Smooth muscle cell (in vitro differentiated cells): Measurements from ENCODE around the gene KYNU. TPM values are rescaled to one million over a fixed set of nuclear protein-coding genes. Genes with fewer than 3 reads are reported as not detected.

ENCODE experiments used
- DNase-seq: peaks from one replicate; lab custom pipeline; 2025; ENCODE audit not compliant: unreplicated experiment; lab: John Stamatoyannopoulos, UW
- H2AFZ ChIP-seq: fragments of 200-600 bp; sonication (generic); 2 replicates; pipeline ENCODE4 v1.6.0; 2016; ENCODE audit warnings: antibody characterized with exemption, low read depth, mild to moderate bottlenecking
- H3F3A ChIP-seq: fragments of 200-600 bp; sonication (generic); 2 replicates; pipeline ENCODE4 v1.6.0; 2017; ENCODE audit warnings: antibody characterized with exemption, low read depth
- H3K27ac ChIP-seq: fragments of 200-600 bp; sonication (generic); 2 replicates; pipeline ENCODE4 v1.5.1; 2016; ENCODE audit warnings: low read depth, mild to moderate bottlenecking
- H3K27me3 ChIP-seq: fragments of 200-600 bp; sonication (generic); 2 replicates; pipeline ENCODE4 v1.6.1; 2016; ENCODE audit warnings: low read depth, mild to moderate bottlenecking
- H3K36me3 ChIP-seq: fragments of 200-600 bp; sonication (generic); 2 replicates; pipeline ENCODE4 v1.5.1; 2016; ENCODE audit warnings: low read depth
- H3K4me1 ChIP-seq: fragments of 200-600 bp; sonication (generic); 2 replicates; pipeline ENCODE4 v1.5.1; 2016; ENCODE audit warnings: low read depth
- H3K4me2 ChIP-seq: fragments of 200-600 bp; sonication (generic); 2 replicates; pipeline ENCODE4 v1.6.0; 2016; ENCODE audit warnings: mild to moderate bottlenecking
- H3K4me3 ChIP-seq: fragments of 200-600 bp; sonication (generic); 2 replicates; pipeline ENCODE4 v1.5.1; 2016; ENCODE audit warnings: mild to moderate bottlenecking
- H3K79me2 ChIP-seq: fragments of 200-600 bp; sonication (generic); 2 replicates; pipeline ENCODE4 v1.6.0; 2016; ENCODE audit warnings: low read depth, mild to moderate bottlenecking
- H3K9ac ChIP-seq: fragments of 200-600 bp; sonication (generic); 2 replicates; pipeline ENCODE4 v1.6.0; 2016; ENCODE audit warnings: low read depth
- H3K9me3 ChIP-seq: fragments of 200-600 bp; sonication (generic); replicated peaks from 2 replicates; pipeline ENCODE4 v1.5.1; 2016; ENCODE audit warnings: low read depth
- H4K20me1 ChIP-seq: fragments of 200-600 bp; sonication (generic); 2 replicates; pipeline ENCODE4 v1.6.0; 2016; ENCODE audit warnings: low read depth
- WGBS: methylation state at CpG from one replicate; pipeline ENCODE4 v1.1.7; 2016; ENCODE audit warnings: low lambda C conversion rate; 5-methylcytosine and 5-hydroxymethylcytosine counted together
- polyA plus RNA-seq: library from polyadenylated mRNA; unstranded; fragments of >200 nt; fragmentation: Nextera tagmentation; extraction: Ambion mirVana; gene quantifications from 2 replicates; pipeline ENCODE4 v1.2.1, GENCODE V29; 2016
- total RNA-seq: library from RNA; depleted of rRNA; stranded (reverse); fragments of >200 nt; gene quantifications from 2 replicates; pipeline ENCODE4 v1.2.3, GENCODE V29; 2014
- TF ChIP-seq, protein P1 (sequence below): fragments of 200-600 bp; sonication (generic); IDR thresholded peaks from 2 replicates; pipeline ENCODE4 v1.5.1; 2017; ENCODE audit warnings: borderline replicate concordance, mild to moderate bottlenecking, antibody characterized with exemption; ENCODE audit not compliant: insufficient read depth, poor library complexity, severe bottlenecking

KYNU gene
- total and polyA plus RNA-seq, 2 experiments from 2014 or later: 5.7 to 16.0 TPM

DNA sequence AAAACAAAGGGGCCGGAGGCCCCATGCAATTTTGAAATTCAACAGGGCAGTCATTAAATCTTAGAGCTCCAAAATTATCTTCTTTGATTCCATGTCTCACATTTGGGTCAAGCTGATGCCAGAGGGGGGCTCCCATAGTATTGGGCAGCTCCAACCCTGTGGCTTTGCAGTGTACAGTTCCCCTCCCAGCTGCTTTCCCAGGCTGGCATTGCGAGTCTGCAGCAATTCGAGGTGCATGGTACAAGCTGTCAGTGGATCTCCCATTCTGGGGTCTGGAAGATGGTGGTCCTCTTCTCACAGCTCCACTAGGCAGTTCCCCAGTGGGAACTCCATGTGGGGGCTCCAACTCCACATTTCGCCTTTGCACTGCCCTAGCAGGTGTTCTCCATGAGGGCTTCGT lies 179.1 kb downstream of the KYNU start:
- WGBS: 95% methylated on average over 5 of the region's 5 CpGs
- H2AFZ ChIP-seq: no peak overlapping the region
- no peaks in the 10 kb centered on the region for H3K36me3 ChIP-seq
- H3K79me2 ChIP-seq: no peaks in the 10 kb centered on the region
- H3K27ac ChIP-seq: no peak overlapping the region
- no peak overlapping the region for H3K4me2 ChIP-seq
- H3K4me1 ChIP-seq: no peaks in the 10 kb centered on the region
- H3K9ac ChIP-seq: no peak overlapping the region
- no peaks in the 10 kb centered on the region for H3K9me3 ChIP-seq
- H3K4me3 ChIP-seq: no peak overlapping the region
- DNase-seq: no peak
- no peaks in the 10 kb centered on the region for H4K20me1 ChIP-seq
- no peaks in the 10 kb centered on the region for H3K27me3 ChIP-seq
- no peaks in the 10 kb centered on the region for H3F3A ChIP-seq
- TF ChIP-seq, protein P1, sequence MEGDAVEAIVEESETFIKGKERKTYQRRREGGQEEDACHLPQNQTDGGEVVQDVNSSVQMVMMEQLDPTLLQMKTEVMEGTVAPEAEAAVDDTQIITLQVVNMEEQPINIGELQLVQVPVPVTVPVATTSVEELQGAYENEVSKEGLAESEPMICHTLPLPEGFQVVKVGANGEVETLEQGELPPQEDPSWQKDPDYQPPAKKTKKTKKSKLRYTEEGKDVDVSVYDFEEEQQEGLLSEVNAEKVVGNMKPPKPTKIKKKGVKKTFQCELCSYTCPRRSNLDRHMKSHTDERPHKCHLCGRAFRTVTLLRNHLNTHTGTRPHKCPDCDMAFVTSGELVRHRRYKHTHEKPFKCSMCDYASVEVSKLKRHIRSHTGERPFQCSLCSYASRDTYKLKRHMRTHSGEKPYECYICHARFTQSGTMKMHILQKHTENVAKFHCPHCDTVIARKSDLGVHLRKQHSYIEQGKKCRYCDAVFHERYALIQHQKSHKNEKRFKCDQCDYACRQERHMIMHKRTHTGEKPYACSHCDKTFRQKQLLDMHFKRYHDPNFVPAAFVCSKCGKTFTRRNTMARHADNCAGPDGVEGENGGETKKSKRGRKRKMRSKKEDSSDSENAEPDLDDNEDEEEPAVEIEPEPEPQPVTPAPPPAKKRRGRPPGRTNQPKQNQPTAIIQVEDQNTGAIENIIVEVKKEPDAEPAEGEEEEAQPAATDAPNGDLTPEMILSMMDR: no peak

DNA sequence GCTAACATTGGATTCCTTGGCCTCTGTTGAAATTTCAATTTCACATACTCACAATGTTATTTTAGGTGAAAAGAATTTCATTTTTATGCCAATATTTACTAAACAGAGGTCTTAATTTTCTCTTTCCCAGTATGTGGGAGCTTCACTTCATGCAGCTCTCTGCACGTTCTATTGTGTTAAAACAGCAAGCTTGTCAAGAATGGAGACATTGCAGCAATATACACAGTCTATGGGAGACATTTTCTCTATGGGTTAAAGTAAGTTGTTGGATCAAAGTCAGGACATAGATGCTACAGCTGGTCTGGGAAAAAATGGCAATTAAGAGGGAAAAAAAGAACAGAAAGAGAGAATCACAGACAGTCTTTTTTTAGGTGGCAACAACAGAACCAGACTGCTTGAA lies 181.4 kb downstream of the KYNU start:
- TF ChIP-seq, protein P1: no peak
- no peak overlapping the region for H2AFZ ChIP-seq
- DNase-seq: no peak
- no peaks in the 10 kb centered on the region for H3K27me3 ChIP-seq
- H3K4me1 ChIP-seq: no peaks in the 10 kb centered on the region
- H3K79me2 ChIP-seq: no peaks in the 10 kb centered on the region
- H3K36me3 ChIP-seq: no peaks in the 10 kb centered on the region
- H3K4me2 ChIP-seq: no peak overlapping the region
- H3K9me3 ChIP-seq: no peaks in the 10 kb centered on the region
- H3K4me3 ChIP-seq: no peak overlapping the region
- no peak overlapping the region for H3K9ac ChIP-seq
- 76% methylated on average over 1 of the region's 1 CpG for WGBS
- H3K27ac ChIP-seq: no peak overlapping the region
- no peaks in the 10 kb centered on the region for H3F3A ChIP-seq
- H4K20me1 ChIP-seq: no peaks in the 10 kb centered on the region

DNA sequence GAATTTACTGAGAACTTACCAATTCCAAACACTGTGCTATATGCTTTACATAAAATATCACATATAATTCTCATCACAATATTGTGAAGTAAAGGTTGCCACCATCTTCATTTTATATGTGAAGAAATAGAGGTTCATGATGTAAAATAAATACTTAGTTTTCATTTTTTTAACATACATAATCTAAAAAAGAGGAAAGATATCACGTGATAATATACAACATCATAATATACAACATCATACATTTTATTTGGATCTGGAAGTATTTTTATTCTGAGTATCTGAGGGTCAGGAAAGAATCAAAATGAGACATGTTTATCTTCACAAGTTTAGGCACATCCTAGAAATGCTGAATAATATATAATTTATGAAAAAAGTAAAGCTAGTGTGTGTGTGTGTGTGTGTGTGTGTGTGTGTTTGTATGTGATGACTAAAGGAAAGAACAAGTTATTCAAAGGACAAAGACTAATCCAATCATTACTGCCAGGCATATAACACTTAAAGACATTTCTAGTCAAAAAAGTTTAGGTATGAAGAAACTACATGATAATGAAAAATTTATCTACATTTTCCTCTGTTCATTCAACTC lies 186.2 kb downstream of the KYNU start:
- TF ChIP-seq, protein P1: no peak
- WGBS: 90% methylated on average over 1 of the region's 1 CpG
- Histone ChIP-seq H3F3A (no peaks in the 10 kb centered on the region), H3K9me3 (peaks cover 3% of the 10 kb centered on the region), H3K36me3 (no peaks in the 10 kb centered on the region), H4K20me1 (no peaks in the 10 kb centered on the region), H3K4me2 (no peak overlapping the region), H3K27me3 (no peaks in the 10 kb centered on the region), H3K27ac (no peak overlapping the region), H3K4me1 (no peaks in the 10 kb centered on the region), H2AFZ (no peak overlapping the region), H3K4me3 (no peak overlapping the region), H3K79me2 (no peaks in the 10 kb centered on the region), H3K9ac (no peak overlapping the region)
- DNase-seq: no peak

DNA sequence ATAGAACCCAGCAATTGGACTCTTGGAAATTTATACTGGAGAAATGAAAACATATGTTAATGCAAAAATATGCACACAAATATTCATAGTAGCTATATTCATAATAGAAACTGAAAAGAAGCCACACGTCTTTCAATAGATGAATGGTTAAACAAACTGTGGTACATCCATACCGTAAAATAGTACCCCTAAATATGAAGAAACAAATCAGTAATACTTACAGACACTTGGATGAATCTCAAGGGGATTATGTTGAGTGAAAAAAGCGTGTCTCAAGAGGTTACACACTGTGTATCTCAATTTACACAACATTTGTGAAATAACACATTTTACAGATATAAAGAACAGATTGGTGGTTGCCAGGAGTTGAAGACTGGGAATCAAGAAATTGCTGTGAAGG lies 190.6 kb downstream of the KYNU start:
- no peak overlapping the region for H3K4me2 ChIP-seq
- H3F3A ChIP-seq: no peaks in the 10 kb centered on the region
- no peak overlapping the region for H2AFZ ChIP-seq
- DNase-seq: no peak
- no peaks in the 10 kb centered on the region for H4K20me1 ChIP-seq
- peaks cover 3% of the 10 kb centered on the region for H3K9me3 ChIP-seq
- H3K4me1 ChIP-seq: no peaks in the 10 kb centered on the region
- no peak overlapping the region for H3K9ac ChIP-seq
- H3K79me2 ChIP-seq: no peaks in the 10 kb centered on the region
- TF ChIP-seq, protein P1: no peak
- 90% methylated on average over 3 of the region's 3 CpGs for WGBS
- no peaks in the 10 kb centered on the region for H3K27me3 ChIP-seq
- H3K27ac ChIP-seq: no peak overlapping the region
- no peak overlapping the region for H3K4me3 ChIP-seq
- no peaks in the 10 kb centered on the region for H3K36me3 ChIP-seq
